Testis (tissue), 3 donors: ENCODE data around the gene FGF13. TPM values are rescaled to one million over a fixed set of nuclear protein-coding genes. Genes with fewer than 3 reads are reported as not detected.

ENCODE experiments used
- DNase-seq: peaks from one replicate; pipeline ENCODE4 v3.0.0-alpha.2; 2019
- H3K27ac ChIP-seq, 2 donors: fragments of 200-600 bp; sonication (generic); one replicate each; pipeline ENCODE4 v1.5.1; 2019
- H3K27me3 ChIP-seq: fragments of 200-600 bp; sonication (generic); one replicate; pipeline ENCODE4 v1.5.1; 2019
- H3K36me3 ChIP-seq: fragments of 200-600 bp; sonication (generic); one replicate; pipeline ENCODE4 v1.5.1; 2017; ENCODE audit warnings: low read depth; ENCODE audit errors: missing control alignments
- H3K4me1 ChIP-seq: fragments of 200-600 bp; sonication (generic); one replicate; pipeline ENCODE4 v1.5.1; 2019
- H3K4me3 ChIP-seq, 2 donors: fragments of 200-600 bp; sonication (generic); one replicate each; pipeline ENCODE4 v1.5.1; 2017 to 2019
- H3K9me3 ChIP-seq: fragments of 200-600 bp; sonication (generic); one replicate; pipeline ENCODE4 v1.5.1; 2017
- CTCF ChIP-seq, 3 experiments: fragments of 450-650 bp in 2 of 3; fragments of 200-600 bp in 1 of 3; sonication (generic) in 1 of 3; IDR thresholded peaks; one replicate each; pipeline ENCODE4 v1.5.1; 2016 to 2019; ENCODE audit warnings: antibody characterized with exemption in 3 of 3, mild to moderate bottlenecking in 2 of 3, moderate library complexity in 1 of 3
- POLR2A ChIP-seq: fragments of 450-650 bp; IDR thresholded peaks from one replicate; pipeline ENCODE4 v1.6.1; 2017; ENCODE audit warnings: antibody characterized with exemption, mild to moderate bottlenecking, moderate library complexity
- WGBS, 2 donors: methylation state at CpG; one replicate each; pipeline ENCODE4 v1.1.5; 2018; 5-methylcytosine and 5-hydroxymethylcytosine counted together
- intact Hi-C: fragments of 100-400 bp; cut with DNase I; formaldehyde crosslinking; loops from one replicate; pipeline ENCODE4 v1.15.1; 2023; ENCODE audit warnings: low total_unique reads
- polyA plus RNA-seq: library from polyadenylated mRNA; stranded (reverse); fragments of 350-450 nt; fragmentation: Illumina TruSeq; extraction: RNeasy Lipid Tissue Mini Kit (QIAGEN cat#74804); gene quantifications from one replicate; pipeline ENCODE4 v1.2.3, GENCODE V29; 2014; ENCODE audit warnings: low read depth, low replicate concordance; ENCODE audit not compliant: insufficient read depth
- total RNA-seq, 2 donors: library from RNA; depleted of rRNA; stranded (reverse); fragments of >200 nt; gene quantifications; one replicate each; pipeline ENCODE4 v1.2.3, GENCODE V29; 2016

The FGF13 gene
- total and polyA plus RNA-seq, 3 donors from 2014 or later = 3.7 to 6.5 (median 6.3) TPM

- DNase-seq = no peak
- intact Hi-C loops = no loop called here
- Histone ChIP-seq H3K36me3 (no peaks in the 10 kb centered on the region), H3K9me3 (no peaks in the 10 kb centered on the region), H3K27me3 (no peaks in the 10 kb centered on the region), H3K4me3 (no peak overlapping the region), H3K27ac (no peak overlapping the region), H3K4me1 (no peaks in the 10 kb centered on the region)
- WGBS, 2 donors = 48 to 64% methylated on average over 3 of the region's 3 CpGs
- TF ChIP-seq POLR2A = no peak
- no peak for TF ChIP-seq CTCF (IDR thresholded peaks at IDR 0.05)
Observed at GRCh38 chrX:138719396-138719795, 7.9 kb upstream of the FGF13 start.

GRCh38 chrX:138718941-138719340 is 7.4 kb upstream of the FGF13 start:
- Histone ChIP-seq H3K4me3 (no peak overlapping the region), H3K27ac (no peak overlapping the region), H3K27me3 (no peaks in the 10 kb centered on the region), H3K4me1 (no peaks in the 10 kb centered on the region), H3K9me3 (no peaks in the 10 kb centered on the region), H3K36me3 (no peaks in the 10 kb centered on the region)
- no peak for DNase-seq
- TF ChIP-seq POLR2A (no peak), CTCF (IDR thresholded peaks at IDR 0.05) (no peak)
- intact Hi-C loops = no loop called here
- 70 to 80% methylated on average over 1 of the region's 1 CpG for WGBS, 2 donors

GRCh38 chrX:138710866-138711341 is 613 bp downstream of the FGF13 start:
- WGBS, 2 donors = 0% methylated on average over 8 to 22 of the region's 51 CpGs
- H3K27me3 ChIP-seq = no peaks in the 10 kb centered on the region
- DNase-seq = peak; percentile 17
- H3K27ac ChIP-seq = no peak overlapping the region
- intact Hi-C loops = no loop called here
- no peak for TF ChIP-seq POLR2A
- no peak for TF ChIP-seq CTCF (IDR thresholded peaks at IDR 0.05)
- H3K4me3 ChIP-seq = peak overlapping the region; percentile 49 to 55
- no peaks in the 10 kb centered on the region for H3K4me1 ChIP-seq
- H3K36me3 ChIP-seq = no peaks in the 10 kb centered on the region
- no peaks in the 10 kb centered on the region for H3K9me3 ChIP-seq

- 13 to 27% methylated on average over 11 to 17 of the region's 25 CpGs for WGBS, 2 donors
- TF ChIP-seq POLR2A = no peak
- no peak for TF ChIP-seq CTCF (IDR thresholded peaks at IDR 0.05)
- intact Hi-C loops = no loop called here
- Histone ChIP-seq H3K27me3 (no peaks in the 10 kb centered on the region), H3K36me3 (no peaks in the 10 kb centered on the region), H3K9me3 (no peaks in the 10 kb centered on the region), H3K4me3 (peak overlapping the region; percentile 49 to 55), H3K27ac (no peak overlapping the region), H3K4me1 (no peaks in the 10 kb centered on the region)
- peak; percentile 22 for DNase-seq
Observed at GRCh38 chrX:138709886-138710791, 1.4 kb downstream of the FGF13 start.
